CD4-positive, alpha-beta T cell treated with Interleukin-4 for 4 hours (primary cell): ENCODE results near the gene ATP1A4.

Experiments
- DNase-seq: peaks from one replicate; pipeline ENCODE4 v3.0.0-alpha.2; 2020

Gene ATP1A4

DNA sequence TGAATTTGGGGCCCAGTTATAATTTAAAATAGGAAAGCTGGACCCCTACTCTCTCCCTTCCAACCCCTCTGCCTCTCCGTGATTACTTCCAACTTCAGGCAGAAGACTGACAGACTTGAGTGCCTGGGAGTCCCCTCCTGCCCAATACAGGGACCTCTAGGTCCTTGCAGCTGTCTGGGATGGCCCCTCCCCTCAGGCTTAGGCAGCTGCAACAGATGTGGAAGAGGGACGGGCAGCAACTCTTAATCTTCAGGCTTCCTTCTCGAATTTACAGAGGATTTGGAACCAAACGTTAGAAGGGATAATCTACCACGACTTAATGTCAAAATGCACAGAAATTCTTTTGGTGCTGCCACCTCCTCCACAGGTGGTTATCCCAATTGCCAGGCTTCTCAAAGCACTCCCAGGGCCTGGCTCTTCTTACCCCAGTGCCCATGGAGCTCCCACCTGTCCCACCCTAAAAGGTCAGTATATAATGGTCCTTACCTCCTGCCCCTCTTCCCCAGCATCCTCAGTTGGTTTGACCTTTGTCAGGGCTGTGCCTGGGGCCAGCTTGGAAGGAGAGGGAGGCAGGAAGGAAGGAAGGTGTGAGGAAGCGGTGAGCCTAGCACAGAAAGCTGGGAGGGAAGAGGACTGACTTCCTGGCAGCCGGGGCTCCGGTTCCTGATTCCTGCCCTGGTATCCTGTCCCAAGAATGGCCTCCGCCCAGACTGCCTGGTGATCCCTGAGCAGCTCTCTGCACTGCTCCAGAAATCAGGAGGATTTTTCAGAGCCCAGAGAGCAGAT, 56.6 kb downstream of the ATP1A4 start:
- no peak for DNase-seq

DNA sequence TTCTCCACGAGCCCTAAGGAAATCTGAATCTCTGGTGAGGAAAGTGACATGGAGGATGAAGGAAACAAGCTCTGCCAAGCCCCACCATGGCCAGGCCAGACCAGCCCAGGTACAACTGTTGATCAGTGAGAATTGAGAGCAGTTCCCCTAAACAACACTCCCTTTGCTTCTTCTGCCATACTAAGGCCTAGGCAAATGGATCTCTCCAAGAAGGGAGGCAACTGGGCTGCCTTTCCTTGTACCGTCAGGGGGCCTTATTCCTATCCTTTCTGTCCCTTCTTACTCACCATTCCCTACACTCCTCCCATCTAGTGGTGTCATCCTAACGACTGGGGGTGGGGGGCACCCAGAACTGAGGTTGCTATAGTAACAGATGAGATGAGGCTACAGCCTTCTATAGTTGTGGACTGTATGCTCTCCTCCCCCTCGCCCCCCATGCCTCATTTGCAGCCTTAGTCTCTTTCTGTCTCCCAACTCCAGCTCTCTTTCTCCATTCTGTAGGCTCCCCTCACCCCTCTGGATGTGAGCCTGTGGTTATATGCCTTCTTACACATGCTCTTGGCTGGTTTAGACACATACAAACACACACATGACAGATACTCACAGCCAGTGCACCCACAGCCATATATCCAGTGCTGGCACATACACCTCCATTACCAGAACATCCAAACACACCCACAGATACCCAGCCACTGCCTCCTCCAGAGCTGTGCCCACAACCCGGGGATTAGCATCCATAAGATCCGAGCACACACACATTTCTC, 57.3 kb downstream of the ATP1A4 start:
- no peak for DNase-seq

DNA sequence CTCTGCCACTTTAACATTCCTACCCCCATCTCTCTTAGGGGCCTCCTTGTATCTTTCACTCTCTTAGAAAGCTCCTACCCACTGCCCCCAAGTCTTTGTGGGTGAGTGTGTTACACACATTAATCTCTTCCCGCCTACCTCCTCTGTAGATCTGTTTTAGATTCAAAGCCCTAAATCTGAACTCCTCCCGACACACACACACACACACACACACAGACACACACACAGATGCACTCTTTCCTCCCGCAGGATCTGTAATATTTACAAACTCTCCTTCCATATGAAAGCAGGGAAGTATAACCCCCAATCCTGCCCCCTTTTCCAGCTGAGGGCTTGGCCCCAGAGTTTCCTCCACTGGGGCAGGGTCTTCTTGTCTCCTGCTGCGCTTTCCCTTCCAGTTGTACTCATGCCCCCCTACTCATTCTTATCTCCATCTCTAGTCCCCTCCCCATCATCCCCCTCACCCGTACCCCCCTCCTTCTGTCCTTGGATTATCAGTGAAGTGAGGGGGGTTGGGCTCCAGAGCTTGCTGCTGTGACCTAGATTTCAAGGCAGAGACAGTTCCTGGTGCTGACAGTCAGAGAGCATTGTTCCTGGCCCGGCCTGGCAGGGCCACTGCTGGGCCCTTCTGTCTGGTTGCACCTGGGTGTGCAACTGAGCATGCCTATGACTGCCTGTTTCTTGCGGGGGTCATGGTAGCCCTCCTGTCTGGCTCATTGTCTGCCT, 58.1 kb downstream of the ATP1A4 start:
- no peak for DNase-seq

GRCh38 chr1:160210561-160210960, 59.2 kb downstream of the ATP1A4 start:
- DNase-seq, result no peak

DNA sequence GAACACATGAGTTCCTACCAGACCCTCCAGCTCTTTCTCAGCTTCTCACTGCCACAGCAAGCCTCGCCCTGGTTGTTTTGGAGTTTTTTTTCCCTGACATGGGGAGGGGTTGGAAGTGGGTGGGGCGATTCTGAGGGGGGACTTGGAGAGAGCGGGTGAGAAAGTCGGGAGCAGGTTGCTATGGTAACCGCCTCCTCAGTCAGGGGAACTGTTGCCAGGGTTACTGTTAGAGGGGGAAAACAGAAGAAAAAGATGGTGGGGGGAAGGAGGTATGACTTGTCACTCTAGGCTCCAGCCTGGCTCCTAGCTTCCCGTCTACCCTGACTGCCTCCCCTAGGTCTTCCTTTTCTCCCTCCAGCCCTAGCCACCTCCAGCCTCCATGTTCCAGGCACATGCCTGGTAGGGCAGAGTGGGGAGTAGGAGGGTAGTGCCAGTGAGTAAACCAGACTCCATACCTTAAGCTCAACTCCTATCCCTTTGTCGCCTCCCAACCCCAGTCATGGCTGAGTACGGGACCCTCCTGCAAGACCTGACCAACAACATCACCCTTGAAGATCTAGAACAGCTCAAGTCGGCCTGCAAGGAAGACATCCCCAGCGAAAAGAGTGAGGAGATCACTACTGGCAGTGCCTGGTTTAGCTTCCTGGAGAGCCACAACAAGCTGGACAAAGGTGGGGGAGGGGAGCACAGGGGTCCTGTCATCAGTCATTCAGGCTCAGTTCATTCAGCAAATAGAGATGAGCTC, 59.8 kb downstream of the ATP1A4 start:
- DNase-seq, result no peak

DNA sequence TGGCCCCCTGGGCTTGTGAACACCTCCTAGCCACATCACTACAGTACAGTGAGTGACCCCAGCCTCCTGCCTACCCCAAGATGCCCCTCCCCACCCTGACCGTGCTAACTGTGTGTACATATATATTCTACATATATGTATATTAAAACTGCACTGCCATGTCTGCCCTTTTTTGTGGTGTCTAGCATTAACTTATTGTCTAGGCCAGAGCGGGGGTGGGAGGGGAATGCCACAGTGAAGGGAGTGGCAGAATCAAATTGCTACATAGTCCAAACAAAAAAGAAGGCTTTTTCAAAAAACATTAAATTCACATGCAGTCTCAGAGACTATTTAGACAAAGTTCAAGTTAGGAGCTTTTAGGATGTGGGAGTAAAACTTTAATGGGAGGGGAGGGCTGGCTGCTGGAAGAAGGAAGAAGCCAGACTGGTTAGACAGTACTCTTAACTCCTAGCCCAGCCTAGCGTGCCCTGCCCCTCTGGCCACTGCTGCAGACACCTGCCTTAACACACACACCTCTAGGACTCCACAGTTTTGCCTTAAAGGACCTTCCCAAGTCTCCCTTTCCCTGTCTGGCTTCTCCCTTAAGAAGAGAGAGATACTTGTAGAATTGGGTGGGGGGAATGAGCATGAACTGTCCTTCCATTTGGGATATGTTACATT, 63.2 kb downstream of the ATP1A4 start:
- no peak for DNase-seq

- no peak for DNase-seq
Observed at GRCh38 chr1:160216301-160216700, 64.9 kb downstream of the ATP1A4 start.

DNA sequence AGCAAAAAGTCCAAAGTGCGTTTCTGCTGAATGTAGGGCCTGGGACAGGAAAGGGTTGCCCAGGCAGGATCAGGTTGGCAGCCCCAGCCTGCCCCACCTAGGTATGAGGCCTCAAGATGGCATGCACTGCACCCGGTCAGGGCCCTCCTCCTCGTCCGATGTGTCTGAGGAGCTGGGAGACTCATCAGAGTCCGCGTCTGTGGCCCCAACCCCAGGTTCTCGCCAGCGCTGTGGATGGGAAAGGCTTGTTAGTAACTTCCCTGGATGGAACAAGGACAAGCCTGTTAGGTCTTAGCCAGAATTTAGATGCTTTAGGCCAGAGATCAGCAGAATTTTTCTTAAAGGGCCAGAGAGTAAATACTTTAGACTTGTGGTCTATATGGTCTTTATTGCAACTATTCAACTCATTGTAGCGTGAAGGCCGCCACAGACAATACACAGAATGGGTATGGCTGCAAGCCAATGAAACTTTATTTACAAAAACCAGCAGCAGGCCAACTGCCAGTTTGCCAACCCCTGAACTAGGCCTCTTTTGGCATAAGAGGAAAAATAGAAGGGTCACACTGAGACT, 66.2 kb downstream of the ATP1A4 start:
- DNase-seq, result no peak

GRCh38 chr1:160219062-160219929, 67.9 kb downstream of the ATP1A4 start:
- no peak for DNase-seq

DNA sequence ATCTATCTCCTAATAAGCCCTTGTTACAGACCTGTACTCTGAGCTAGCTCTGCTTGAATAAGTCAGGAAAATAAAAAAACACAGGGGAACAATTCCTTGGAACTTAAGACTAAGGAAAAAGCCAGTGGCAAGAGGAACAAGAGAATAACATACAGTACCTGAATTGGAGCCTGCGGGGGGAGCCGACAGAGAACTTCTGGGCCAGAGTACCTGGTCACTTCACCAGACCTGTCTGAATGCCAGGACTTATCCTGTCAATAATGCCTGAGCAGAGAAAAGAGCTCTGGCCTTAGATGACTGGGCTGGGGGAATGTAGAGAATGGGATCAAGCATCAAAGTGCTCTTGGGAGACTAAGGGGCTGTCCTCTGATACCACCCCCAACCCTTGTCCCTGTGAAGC, 68.9 kb downstream of the ATP1A4 start:
- DNase-seq, result no peak

DNA sequence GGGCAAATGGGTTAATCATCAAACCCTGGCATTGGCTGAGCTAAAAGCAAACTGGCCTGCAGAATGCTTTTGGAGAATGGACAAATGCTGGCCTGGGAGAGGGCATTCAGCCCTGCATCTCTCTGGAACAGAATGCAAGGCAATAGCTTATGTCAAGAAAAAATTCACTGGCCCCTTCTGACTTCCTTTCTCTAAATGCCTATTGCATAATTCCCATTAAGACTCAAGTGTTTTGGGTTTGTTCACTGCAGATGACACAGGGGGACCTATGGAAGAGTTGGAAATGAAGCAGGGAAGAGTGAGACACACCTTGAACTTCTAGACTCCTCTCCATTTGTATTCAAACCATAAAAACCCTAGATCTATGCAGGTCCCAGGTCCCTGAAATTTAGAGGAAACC, 69.7 kb downstream of the ATP1A4 start:
- no peak for DNase-seq

DNA sequence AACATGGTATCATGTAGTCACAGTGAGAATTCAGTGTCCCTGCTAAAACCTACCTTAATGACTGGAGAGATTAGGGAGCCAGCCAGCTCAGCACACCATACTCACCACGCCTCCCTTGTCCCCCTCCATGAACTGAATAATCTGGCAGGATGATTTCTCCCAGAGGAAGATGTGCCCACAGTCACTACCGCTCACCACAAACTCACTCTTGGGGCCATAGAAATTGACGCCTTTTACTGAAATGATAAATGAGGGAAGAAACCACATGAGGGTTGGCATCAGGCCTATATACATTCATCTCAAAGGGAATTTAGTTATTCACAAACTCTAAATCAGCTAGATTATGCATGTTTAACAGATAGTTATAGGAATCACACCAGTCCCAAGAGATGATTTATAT, 71.1 kb downstream of the ATP1A4 start:
- DNase-seq, result no peak

GRCh38 chr1:160224606-160225005, 73.2 kb downstream of the ATP1A4 start:
- no peak for DNase-seq

DNA sequence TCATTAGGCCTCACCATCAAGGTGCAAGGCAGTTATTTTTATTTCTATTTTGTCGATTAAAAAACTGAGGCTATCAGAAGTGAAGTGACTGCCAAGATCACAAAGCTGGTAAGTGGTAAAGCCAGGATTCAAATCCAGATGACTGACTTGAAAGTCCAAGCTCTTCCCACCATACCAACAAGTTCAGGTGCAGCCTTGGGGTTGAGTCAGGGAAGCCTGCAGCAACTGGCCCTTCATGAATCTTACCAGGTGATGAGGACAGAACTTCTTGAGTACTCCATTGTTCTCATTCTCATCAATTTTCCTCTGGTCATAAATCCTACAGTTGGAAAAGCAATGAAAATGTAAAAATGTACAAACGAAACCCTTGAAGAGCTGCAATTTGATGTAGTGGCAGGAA, 73.9 kb downstream of the ATP1A4 start:
- no peak for DNase-seq

DNA sequence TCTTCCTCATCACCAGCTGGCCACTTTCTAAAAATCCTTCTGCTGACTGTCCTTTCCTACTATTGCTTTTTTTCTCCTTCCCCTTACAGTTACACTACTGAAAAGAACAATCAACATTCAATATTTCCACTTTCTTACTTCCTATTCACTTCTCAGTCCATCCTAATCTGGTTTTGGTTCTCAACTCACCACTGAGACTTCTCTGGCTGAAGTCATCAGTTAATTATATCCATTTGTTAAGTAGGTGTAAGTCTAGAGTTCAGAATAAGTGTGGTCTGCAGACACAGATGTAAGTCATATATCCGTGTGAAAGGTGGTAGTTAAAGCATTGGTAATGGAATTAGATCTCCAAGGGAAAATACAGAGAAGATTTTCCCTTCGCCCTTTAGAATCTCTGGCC, 75.2 kb downstream of the ATP1A4 start:
- no peak for DNase-seq

DNA sequence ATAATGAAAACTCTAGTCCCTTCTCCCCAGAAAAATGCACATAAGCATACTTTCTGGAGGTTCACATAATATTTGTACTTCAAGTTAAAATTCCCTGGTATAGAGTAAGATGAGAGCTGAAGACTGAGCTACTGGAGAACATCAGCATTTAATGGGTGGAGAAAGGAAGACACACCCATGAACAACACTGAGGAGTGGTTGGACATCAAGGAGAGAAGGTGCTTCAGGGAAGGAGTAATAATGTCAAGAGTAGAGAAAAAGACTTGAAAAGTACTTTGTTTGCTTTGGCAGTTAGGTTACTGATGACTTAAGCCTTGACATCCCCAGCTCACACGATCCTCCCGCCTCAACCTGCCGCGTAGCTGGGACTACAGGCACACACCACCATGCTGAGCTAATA, 75.6 kb downstream of the ATP1A4 start:
- DNase-seq, result no peak

DNA sequence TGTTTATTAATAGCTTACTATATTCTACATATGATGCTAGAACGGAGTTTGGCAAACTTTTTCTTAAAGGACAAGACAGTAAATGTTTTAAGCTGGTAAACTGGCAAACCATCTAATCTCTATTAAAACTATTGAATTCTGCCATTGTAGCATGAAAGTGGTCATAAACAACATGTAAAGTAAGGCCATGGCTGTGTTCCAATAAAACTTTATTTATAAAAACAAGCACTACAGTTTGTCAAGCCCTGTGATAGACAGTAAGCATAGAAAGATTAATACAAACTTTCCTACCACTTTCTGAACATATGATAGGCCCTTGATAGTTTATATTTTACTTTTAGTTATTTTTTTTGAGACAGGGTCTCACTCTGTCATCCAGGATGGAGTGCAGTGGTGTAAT, 76.2 kb downstream of the ATP1A4 start:
- DNase-seq, result no peak

DNA sequence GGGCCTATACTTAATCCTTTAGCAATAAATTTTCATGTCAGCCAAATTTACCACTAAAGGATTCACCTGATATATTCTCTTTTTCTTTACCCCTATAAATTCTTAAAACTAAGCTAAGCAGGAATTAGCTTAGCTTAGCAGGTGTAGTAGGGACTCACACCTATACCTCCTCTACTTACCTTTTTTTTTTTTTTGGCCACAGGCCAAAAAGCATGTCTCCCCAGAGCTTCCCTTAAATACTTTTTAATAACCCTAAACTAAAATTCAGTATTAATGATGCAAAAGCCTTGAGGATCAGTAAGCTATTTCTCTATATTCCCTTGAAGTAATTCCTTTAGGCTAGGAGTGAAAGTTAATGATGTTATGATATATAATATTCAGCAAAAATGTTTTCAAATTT, 77.0 kb downstream of the ATP1A4 start:
- DNase-seq, result no peak

DNA sequence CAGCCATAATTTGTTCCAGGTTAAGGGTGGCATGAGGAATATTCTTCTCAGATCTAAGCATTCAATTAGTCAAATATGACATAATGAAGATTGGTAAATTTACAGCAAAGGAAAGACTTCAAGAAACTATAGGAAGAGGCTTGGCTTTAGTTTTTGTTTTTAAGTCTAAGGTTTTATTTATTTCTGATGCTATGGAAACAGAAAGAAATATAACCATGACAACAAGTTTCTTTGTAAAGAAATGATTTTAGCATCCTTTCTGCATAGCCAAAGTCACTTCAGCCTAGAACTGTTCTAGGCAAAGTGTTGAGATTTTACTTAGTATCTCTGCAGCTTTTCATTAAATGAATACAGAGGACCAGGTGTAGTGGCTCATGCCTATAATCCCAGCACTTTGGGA, 81.5 kb downstream of the ATP1A4 start:
- DNase-seq, result peak; percentile 18
